CD14-positive monocyte (primary cell): ENCODE measurements around the gene GRN. TPM values are rescaled to one million over a fixed set of nuclear protein-coding genes. Genes with fewer than 3 reads are reported as not detected.

Experiments used
- DNase-seq, 3 donors: peaks; one replicate each; pipeline ENCODE4 v3.0.0-alpha.2; 2011 to 2022
- H2AFZ ChIP-seq: 2 replicates; pipeline ENCODE4 v1.6.0; 2012; ENCODE audit warnings: mild to moderate bottlenecking, low read depth, low read length, inconsistent platforms; ENCODE audit not compliant: insufficient read depth, poor library complexity, severe bottlenecking
- H3K27ac ChIP-seq, 2 donors: 1 replicate in 1 of 2; 2 replicates in 1 of 2; pipeline ENCODE4 v1.5.1; 2012 to 2013; ENCODE audit warnings: low read length in 2 of 2, control low read depth in 1 of 2, inconsistent platforms in 1 of 2, low read depth in 1 of 2, mild to moderate bottlenecking in 1 of 2
- H3K27me3 ChIP-seq, 2 donors: one replicate each; pipeline versions ENCODE4 v1.6.0 to v1.6.1; 2011 to 2013; ENCODE audit warnings: low read length in 2 of 2; ENCODE audit not compliant: control insufficient read depth in 2 of 2, insufficient read depth in 2 of 2
- H3K36me3 ChIP-seq, 2 donors: replicated peaks in 1 of 2; 1 replicate in 1 of 2; 2 replicates in 1 of 2; pipeline versions ENCODE4 v1.5.1 to v1.6.1; 2012 to 2013; ENCODE audit warnings: low read length in 2 of 2, control low read depth in 1 of 2, inconsistent platforms in 1 of 2, mild to moderate bottlenecking in 1 of 2; ENCODE audit not compliant: insufficient read depth in 2 of 2, control insufficient read depth in 1 of 2
- H3K4me1 ChIP-seq, 2 donors: 1 replicate in 1 of 2; 2 replicates in 1 of 2; pipeline versions ENCODE4 v1.5.1 to v1.6.1; 2012 to 2013; ENCODE audit warnings: low read length in 2 of 2, control low read depth in 1 of 2, inconsistent platforms in 1 of 2, mild to moderate bottlenecking in 1 of 2, moderate library complexity in 1 of 2; ENCODE audit not compliant: insufficient read depth in 2 of 2, control insufficient read depth in 1 of 2
- H3K4me2 ChIP-seq: replicated peaks from 2 replicates; pipeline ENCODE3; 2012; ENCODE audit warnings: low read length, moderate library complexity, mild to moderate bottlenecking; ENCODE audit not compliant: poor library complexity, severe bottlenecking; ENCODE audit errors: extremely low read depth
- H3K4me3 ChIP-seq, 3 experiments: fragments of 200-600 bp in 1 of 3; sonication (generic) in 1 of 3; replicated peaks in 1 of 3; 1 replicate in 2 of 3; 2 replicates in 1 of 3; pipeline ENCODE4 v1.5.1; 2011 to 2013; ENCODE audit warnings: low read length in 3 of 3, mild to moderate bottlenecking in 3 of 3, control low read depth in 2 of 3, low read depth in 2 of 3, inconsistent platforms in 1 of 3, moderate library complexity in 1 of 3
- H3K79me2 ChIP-seq: 2 replicates; pipeline ENCODE4 v1.6.0; 2012; ENCODE audit warnings: mild to moderate bottlenecking, control low read depth, inconsistent platforms, low read length, moderate library complexity; ENCODE audit not compliant: insufficient read depth
- H3K9ac ChIP-seq: 2 replicates; pipeline ENCODE4 v1.6.0; 2017; ENCODE audit warnings: low read length, mild to moderate bottlenecking; ENCODE audit not compliant: insufficient read depth, poor library complexity, severe bottlenecking
- H3K9me3 ChIP-seq, 2 donors: replicated peaks in 1 of 2; 1 replicate in 1 of 2; 2 replicates in 1 of 2; pipeline versions ENCODE4 v1.5.1 to v1.6.1; 2012 to 2013; ENCODE audit warnings: low read length in 2 of 2, control low read depth in 1 of 2; ENCODE audit not compliant: control insufficient read depth in 1 of 2, insufficient read depth in 1 of 2
- H4K20me1 ChIP-seq: 2 replicates; pipeline ENCODE4 v1.6.0; 2012; ENCODE audit warnings: mild to moderate bottlenecking, low read length, control low read depth, moderate library complexity; ENCODE audit not compliant: insufficient read depth
- H3K27ac Mint-ChIP-seq, 7 donors: one replicate each; pipeline ENCODE4 v1.8.0; 2020; ENCODE audit warnings: mild to moderate bottlenecking in 7 of 7, mixed read lengths in 7 of 7, moderate library complexity in 6 of 7, inconsistent platforms in 2 of 7
- H3K27me3 Mint-ChIP-seq, 3 donors: one replicate each; pipeline ENCODE4 v1.8.0; 2021 to 2022; ENCODE audit warnings: low read depth in 3 of 3, mild to moderate bottlenecking in 3 of 3, mixed read lengths in 3 of 3, moderate library complexity in 3 of 3, inconsistent platforms in 1 of 3
- H3K36me3 Mint-ChIP-seq, 2 donors: one replicate each; pipeline ENCODE4 v1.8.0; 2020; ENCODE audit warnings: mixed read lengths in 2 of 2, inconsistent platforms in 1 of 2, mild to moderate bottlenecking in 1 of 2
- H3K4me1 Mint-ChIP-seq: one replicate; pipeline ENCODE4 v1.8.0; 2020; ENCODE audit warnings: mild to moderate bottlenecking, mixed read lengths
- H3K4me3 Mint-ChIP-seq, 2 donors: one replicate each; pipeline ENCODE4 v1.8.0; 2020; ENCODE audit warnings: mild to moderate bottlenecking in 2 of 2, mixed read lengths in 2 of 2, moderate library complexity in 1 of 2
- H3K9me3 Mint-ChIP-seq, 7 donors: one replicate each; pipeline ENCODE4 v1.8.0; 2020 to 2022; ENCODE audit warnings: mixed read lengths in 7 of 7, mild to moderate bottlenecking in 6 of 7, moderate library complexity in 6 of 7, inconsistent platforms in 2 of 7
- CTCF ChIP-seq: fragments of 200-600 bp; IDR thresholded peaks from one replicate; pipeline ENCODE4 v1.8.0; 2022; ENCODE audit warnings: antibody characterized with exemption, mild to moderate bottlenecking
- WGBS: methylation state at CpG from one replicate; pipeline ENCODE4 v1.1.5; 2013; ENCODE audit warnings: missing lambda C conversion rate; ENCODE audit not compliant: insufficient coverage; 5-methylcytosine and 5-hydroxymethylcytosine counted together
- intact Hi-C, 2 donors: fragments of 100-400 bp; cut with micrococcal nuclease; formaldehyde crosslinking; loops; one replicate each; pipeline versions ENCODE4 v1.15.0 to v1.15.1; 2023
- polyA plus RNA-seq, 3 donors: library from polyadenylated mRNA; depleted of rRNA in 1 of 3; unstranded in 2 of 3; stranded (reverse) in 1 of 3; fragments of 300-500 nt in 2 of 3; fragments of >200 nt in 1 of 3; fragmentation: Illumina TruSeq in 2 of 3; gene quantifications; 1 replicate in 2 of 3; 2 replicates in 1 of 3; pipeline ENCODE4 v1.2.3, GENCODE V29; 2012 to 2021

GRN gene
- polyA plus RNA-seq, 3 donors: 1,303 to 1,960 (median 1,361) TPM

- Mint-ChIP-seq H3K4me1 (peaks cover 4% of the 10 kb centered on the region), H3K4me3 (no peak overlapping the region), H3K36me3 (no peaks in the 10 kb centered on the region), H3K9me3 (peaks cover 0 to 3% (median 0%) of the 10 kb centered on the region in 7 donors), H3K27me3 (peaks cover 33 to 52% (median 43%) of the 10 kb centered on the region in 3 donors), H3K27ac (peak overlapping the region in 1 of 7 donors; percentile 72)
- intact Hi-C loops: no loop called here
- no peaks in the 10 kb centered on the region for H3K36me3 ChIP-seq
- no peaks in the 10 kb centered on the region for H4K20me1 ChIP-seq
- H3K9ac ChIP-seq: no peak overlapping the region
- H3K4me1 ChIP-seq: no peaks in the 10 kb centered on the region
- 79% methylated on average over 6 of the region's 10 CpGs for WGBS
- DNase-seq: no peak
- H3K4me3 ChIP-seq: no peak overlapping the region
- no peak overlapping the region for H2AFZ ChIP-seq
- H3K27ac ChIP-seq: no peak overlapping the region
- no peaks in the 10 kb centered on the region for H3K79me2 ChIP-seq
- H3K9me3 ChIP-seq: no peaks in the 10 kb centered on the region
- H3K4me2 ChIP-seq: no peak overlapping the region
- peaks cover 0 to 23% of the 10 kb centered on the region in 2 donors for H3K27me3 ChIP-seq
- TF ChIP-seq CTCF: no peak
Observed at GRCh38 chr17:44372036-44372435, 26.9 kb downstream of the GRN start.

GRCh38 chr17:44374306-44375195 lies 29.4 kb downstream of the GRN start:
- Mint-ChIP-seq H3K9me3 (peaks cover 0 to 2% (median 0%) of the 10 kb centered on the region in 7 donors), H3K4me3 (peak overlapping the region in 1 of 2 donors; percentile 53), H3K27me3 (peaks cover 26 to 48% (median 37%) of the 10 kb centered on the region in 3 donors), H3K4me1 (peaks cover 4% of the 10 kb centered on the region), H3K27ac (no peak overlapping the region), H3K36me3 (no peaks in the 10 kb centered on the region)
- H3K36me3 ChIP-seq: no peaks in the 10 kb centered on the region
- H3K27me3 ChIP-seq: peaks cover 0 to 22% of the 10 kb centered on the region in 2 donors
- no peak overlapping the region for H3K4me2 ChIP-seq
- H3K27ac ChIP-seq: no peak overlapping the region
- no peak overlapping the region for H3K9ac ChIP-seq
- H3K9me3 ChIP-seq: no peaks in the 10 kb centered on the region
- no peak for TF ChIP-seq CTCF
- no peaks in the 10 kb centered on the region for H3K79me2 ChIP-seq
- H4K20me1 ChIP-seq: no peaks in the 10 kb centered on the region
- WGBS: 42% methylated on average over 20 of the region's 31 CpGs
- intact Hi-C loops: no loop called here
- no peak for DNase-seq
- no peaks in the 10 kb centered on the region for H3K4me1 ChIP-seq
- H2AFZ ChIP-seq: no peak overlapping the region
- H3K4me3 ChIP-seq: no peak overlapping the region
